Nephron progenitor cell (in vitro differentiated cells): Measurements from ENCODE around the gene TNNT2.

ENCODE experiments used
- DNase-seq: peaks from one replicate; pipeline ENCODE4 v3.0.0; 2021
- H3K27ac Mint-ChIP-seq: 2 replicates; pipeline ENCODE4 v1.8.0; 2021; ENCODE audit warnings: mild to moderate bottlenecking, moderate library complexity, mixed read lengths
- H3K27me3 Mint-ChIP-seq: 2 replicates; pipeline ENCODE4 v1.8.0; 2021; ENCODE audit warnings: mild to moderate bottlenecking, low read depth, mixed read lengths; ENCODE audit not compliant: poor library complexity
- H3K36me3 Mint-ChIP-seq: 2 replicates; pipeline ENCODE4 v1.8.0; 2021; ENCODE audit warnings: low read depth, mixed read lengths
- H3K4me1 Mint-ChIP-seq: 2 replicates; pipeline ENCODE4 v1.8.0; 2021; ENCODE audit warnings: mixed read lengths
- H3K4me3 Mint-ChIP-seq: 2 replicates; pipeline ENCODE4 v1.8.0; 2021; ENCODE audit warnings: mild to moderate bottlenecking, moderate library complexity, mixed read lengths
- H3K9me3 Mint-ChIP-seq: 2 replicates; pipeline ENCODE4 v1.8.0; 2021; ENCODE audit warnings: mild to moderate bottlenecking, moderate library complexity, mixed read lengths
- TF ChIP-seq, protein P1 (sequence below): fragments of 200-600 bp; sonication (generic); IDR thresholded peaks from 2 replicates; pipeline ENCODE4 v1.5.0; 2021; ENCODE audit warnings: antibody characterized with exemption

TNNT2 gene

DNA sequence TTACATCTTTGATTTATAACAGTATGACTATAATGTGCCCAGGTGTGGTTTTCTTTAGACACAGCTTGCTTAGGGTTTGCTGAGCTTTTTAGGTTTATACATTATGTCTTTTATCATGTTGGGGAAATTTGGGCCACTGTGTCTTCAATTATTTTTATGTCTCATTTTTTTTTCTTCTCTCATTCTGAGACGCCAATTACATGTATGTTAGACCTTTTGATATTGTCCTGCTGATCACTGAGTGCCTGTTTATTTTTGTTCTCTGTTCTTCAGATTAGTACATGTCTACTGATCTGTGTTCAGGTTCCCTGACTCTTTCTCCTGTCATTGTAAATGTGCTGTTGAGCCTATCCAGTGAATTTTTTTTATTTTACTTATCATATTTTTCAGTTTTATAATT is 36.1 kb downstream of the TNNT2 start:
- H3K36me3 Mint-ChIP-seq, result no peaks in the 10 kb centered on the region
- DNase-seq, result no peak
- no peaks in the 10 kb centered on the region for H3K4me1 Mint-ChIP-seq
- peaks cover 25% of the 10 kb centered on the region for H3K27me3 Mint-ChIP-seq
- no peak overlapping the region for H3K27ac Mint-ChIP-seq
- peaks cover 7% of the 10 kb centered on the region for H3K9me3 Mint-ChIP-seq
- H3K4me3 Mint-ChIP-seq, result no peak overlapping the region
- TF ChIP-seq, protein P1, sequence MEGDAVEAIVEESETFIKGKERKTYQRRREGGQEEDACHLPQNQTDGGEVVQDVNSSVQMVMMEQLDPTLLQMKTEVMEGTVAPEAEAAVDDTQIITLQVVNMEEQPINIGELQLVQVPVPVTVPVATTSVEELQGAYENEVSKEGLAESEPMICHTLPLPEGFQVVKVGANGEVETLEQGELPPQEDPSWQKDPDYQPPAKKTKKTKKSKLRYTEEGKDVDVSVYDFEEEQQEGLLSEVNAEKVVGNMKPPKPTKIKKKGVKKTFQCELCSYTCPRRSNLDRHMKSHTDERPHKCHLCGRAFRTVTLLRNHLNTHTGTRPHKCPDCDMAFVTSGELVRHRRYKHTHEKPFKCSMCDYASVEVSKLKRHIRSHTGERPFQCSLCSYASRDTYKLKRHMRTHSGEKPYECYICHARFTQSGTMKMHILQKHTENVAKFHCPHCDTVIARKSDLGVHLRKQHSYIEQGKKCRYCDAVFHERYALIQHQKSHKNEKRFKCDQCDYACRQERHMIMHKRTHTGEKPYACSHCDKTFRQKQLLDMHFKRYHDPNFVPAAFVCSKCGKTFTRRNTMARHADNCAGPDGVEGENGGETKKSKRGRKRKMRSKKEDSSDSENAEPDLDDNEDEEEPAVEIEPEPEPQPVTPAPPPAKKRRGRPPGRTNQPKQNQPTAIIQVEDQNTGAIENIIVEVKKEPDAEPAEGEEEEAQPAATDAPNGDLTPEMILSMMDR, result no peak

DNA sequence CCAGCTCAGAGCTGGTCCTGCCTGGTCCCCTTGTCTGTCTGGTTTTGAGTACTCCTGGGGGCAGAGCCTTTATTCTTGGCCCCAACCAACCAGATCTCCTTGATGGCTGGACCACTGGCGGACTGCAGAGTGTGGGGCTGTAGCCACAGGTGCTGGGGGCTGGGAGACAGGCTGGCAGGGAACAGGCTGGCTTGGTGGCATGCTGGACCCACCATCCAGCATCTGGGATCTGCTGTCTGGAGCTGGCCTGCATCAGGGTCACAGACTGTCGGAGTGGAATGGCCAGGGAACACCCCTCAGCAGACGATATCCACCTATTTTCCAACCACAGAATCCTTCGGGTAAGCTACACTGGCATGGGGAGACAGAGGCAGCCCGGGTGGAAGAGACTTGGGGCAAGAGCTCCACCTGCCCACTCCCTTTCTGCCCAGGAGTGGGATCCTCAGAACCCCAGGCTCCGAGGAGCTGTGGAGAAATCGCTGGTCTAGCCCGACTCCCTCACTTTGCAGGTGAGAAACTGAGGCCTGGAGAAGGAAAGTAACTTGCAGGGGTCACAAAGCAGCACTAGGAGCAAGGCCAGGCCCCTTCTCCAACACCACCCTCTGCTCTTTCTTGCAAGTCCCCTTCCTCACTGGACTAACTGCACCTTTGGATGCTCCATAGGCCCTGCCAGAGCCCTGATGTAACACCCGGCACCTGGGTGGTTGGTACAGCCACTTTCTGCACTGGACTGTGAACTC is 40.6 kb downstream of the TNNT2 start:
- H3K36me3 Mint-ChIP-seq, result no peaks in the 10 kb centered on the region
- H3K4me3 Mint-ChIP-seq, result no peak overlapping the region
- TF ChIP-seq, protein P1, result no peak
- no peak overlapping the region for H3K27ac Mint-ChIP-seq
- peaks cover 6% of the 10 kb centered on the region for H3K4me1 Mint-ChIP-seq
- DNase-seq, result no peak
- peaks cover 7% of the 10 kb centered on the region for H3K9me3 Mint-ChIP-seq
- H3K27me3 Mint-ChIP-seq, result peaks cover 30% of the 10 kb centered on the region

DNA sequence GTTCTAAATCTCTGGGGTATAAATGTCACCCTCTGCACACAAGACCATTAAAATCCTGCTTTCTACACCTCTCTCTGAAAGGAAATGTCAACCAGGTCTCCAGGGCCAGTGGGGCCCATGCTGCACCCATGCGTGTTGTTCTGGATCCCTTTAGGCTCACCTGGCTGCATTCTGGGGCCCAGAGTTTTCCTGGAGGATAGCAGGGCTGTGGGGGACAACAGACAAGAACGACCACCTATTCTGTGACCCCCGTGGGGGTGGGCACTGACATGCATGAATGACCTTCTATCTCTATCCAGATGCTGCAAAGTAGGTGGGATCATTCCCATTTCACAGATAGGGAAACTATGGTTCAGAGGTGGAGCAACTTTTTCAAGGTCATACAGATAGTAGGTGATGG is 41.6 kb downstream of the TNNT2 start:
- no peak for DNase-seq
- TF ChIP-seq, protein P1, result no peak
- Mint-ChIP-seq H3K27me3 (peaks cover 23% of the 10 kb centered on the region), H3K27ac (no peak overlapping the region), H3K4me3 (no peak overlapping the region), H3K4me1 (peaks cover 6% of the 10 kb centered on the region), H3K36me3 (no peaks in the 10 kb centered on the region), H3K9me3 (peaks cover under 1% of the 10 kb centered on the region)

DNA sequence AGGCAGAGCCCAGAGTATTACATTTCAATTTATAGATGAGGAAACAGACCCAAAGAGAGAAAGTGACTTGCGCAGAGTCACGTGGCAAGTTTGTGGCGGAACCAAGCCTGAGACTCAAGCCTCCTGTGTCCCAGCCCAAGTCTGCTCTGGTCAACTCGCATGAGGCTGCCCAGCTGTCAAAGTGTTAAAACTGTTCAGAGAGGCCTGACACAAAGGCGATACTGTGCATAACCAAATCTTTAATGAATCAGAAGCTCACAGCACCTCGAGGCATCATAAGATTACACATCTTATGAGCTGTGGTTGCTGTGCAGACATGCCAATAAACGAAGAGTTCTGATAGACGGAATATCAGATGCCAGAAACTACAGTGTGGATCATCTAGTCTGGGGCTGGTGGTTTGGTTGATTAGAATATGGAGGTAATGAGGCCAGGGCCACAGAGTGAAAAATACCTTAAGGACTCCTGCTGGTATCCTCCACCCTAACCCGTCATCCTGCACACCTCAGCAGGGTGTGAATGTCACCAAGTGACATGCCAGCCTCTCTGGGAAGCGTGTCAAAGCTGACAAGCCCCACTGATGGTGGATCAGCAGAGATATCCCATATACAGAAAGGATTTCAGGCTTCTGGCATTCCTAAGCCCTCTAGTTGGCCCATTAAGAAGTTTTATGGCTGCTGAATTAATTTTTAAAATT is 42.2 kb downstream of the TNNT2 start:
- Mint-ChIP-seq H3K4me3 (no peak overlapping the region), H3K27ac (no peak overlapping the region), H3K9me3 (no peaks in the 10 kb centered on the region), H3K36me3 (no peaks in the 10 kb centered on the region), H3K27me3 (peaks cover 23% of the 10 kb centered on the region), H3K4me1 (peaks cover 6% of the 10 kb centered on the region)
- DNase-seq, result no peak
- TF ChIP-seq, protein P1, result no peak

DNA sequence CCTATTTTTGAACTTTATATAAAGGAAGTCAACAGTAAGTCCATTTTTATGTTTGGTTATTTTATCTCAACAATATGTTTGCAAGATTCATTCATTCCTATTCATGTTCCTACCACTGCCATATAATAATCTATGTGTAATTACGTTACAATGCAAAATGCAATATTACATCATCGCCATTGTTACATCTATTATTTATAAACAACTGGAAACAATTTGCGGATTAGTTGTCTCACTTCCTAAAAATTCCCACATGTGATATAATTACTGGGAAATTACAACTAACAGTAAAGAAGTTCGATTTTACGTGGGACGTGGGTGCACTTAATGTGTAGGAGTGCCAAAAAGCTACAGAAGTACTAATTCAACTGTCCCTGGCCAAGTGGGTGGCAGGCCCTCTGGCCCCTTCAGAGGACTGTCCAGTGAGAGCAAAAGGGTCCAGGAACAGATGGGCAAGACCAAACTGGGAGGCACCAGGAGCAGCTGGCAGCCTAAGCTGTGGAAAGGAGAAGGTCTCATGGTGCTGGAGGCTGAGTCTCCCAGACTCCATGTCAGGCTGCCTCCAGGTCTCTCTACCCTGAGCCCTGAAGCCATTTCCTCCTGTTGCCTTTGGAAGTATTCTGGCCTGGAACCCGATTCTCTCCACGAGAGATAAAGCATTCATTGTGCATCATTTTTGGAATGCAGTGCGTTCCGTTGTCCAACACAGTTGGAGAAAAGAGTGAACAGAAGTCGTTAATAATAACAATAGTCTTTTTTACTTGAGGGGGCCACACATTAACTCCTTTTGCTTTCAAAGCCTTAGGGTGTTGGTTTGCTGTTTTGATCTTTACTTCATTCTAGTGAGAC is 42.9 kb downstream of the TNNT2 start:
- Mint-ChIP-seq H3K9me3 (no peaks in the 10 kb centered on the region), H3K27me3 (peaks cover 21% of the 10 kb centered on the region), H3K4me1 (peaks cover 6% of the 10 kb centered on the region), H3K27ac (no peak overlapping the region), H3K36me3 (no peaks in the 10 kb centered on the region), H3K4me3 (no peak overlapping the region)
- no peak for DNase-seq
- TF ChIP-seq, protein P1, result no peak
